Measurements from ENCODE around the gene SYNE2. TPM values are rescaled to one million over a fixed set of nuclear protein-coding genes. Genes with fewer than 3 reads are reported as not detected.

Gene SYNE2
- polyA plus RNA-seq, 2 donors = 48.5 to 76.2 TPM

GRCh38 chr14:63923422-63923752 is 70.6 kb downstream of the SYNE2 start:
- H3K27me3 ChIP-seq (ENCODE audit: control insufficient read depth in 1 of 2, insufficient read depth in 2 of 2, low read length in 2 of 2) = no peaks in the 10 kb centered on the region
- H3K27ac ChIP-seq (ENCODE audit: low read depth in 2 of 2, low read length in 1 of 2) = no peak overlapping the region
- no peaks in the 10 kb centered on the region for H3K4me1 ChIP-seq (ENCODE audit: control insufficient read depth in 2 of 2, insufficient read depth in 2 of 2, low read length in 1 of 2)
- no peaks in the 10 kb centered on the region for H3K9me3 ChIP-seq (ENCODE audit: control insufficient read depth in 2 of 2, insufficient read depth in 1 of 2, low read depth in 1 of 2, low read length in 1 of 2)
- no peak overlapping the region for H3K4me3 ChIP-seq (ENCODE audit: low read depth in 1 of 2, low read length in 2 of 2)
- peaks cover 0 to 4% of the 10 kb centered on the region in 2 donors for H3K36me3 ChIP-seq (ENCODE audit: control insufficient read depth in 2 of 2, insufficient read depth in 2 of 2, low read length in 1 of 2)

DNA sequence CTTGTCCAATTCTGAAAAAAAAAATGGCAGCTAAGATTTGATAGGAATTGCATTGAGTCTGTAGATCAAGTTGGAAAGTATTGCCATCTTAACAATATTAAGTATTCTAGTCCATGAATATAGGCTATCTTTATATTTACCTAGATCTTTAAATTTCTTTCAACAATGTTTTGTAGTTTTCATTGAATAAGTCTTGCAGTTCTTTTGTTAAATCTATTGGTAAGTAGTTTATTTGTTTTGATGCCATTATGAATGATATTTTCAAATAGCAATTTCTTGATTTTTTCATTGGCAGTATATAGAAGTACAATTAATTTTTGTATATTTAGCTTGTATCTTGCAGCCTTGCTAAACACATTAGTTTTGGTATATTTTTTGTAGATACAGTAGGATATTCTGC is 71.6 kb downstream of the SYNE2 start:
- Histone ChIP-seq H3K4me3 (ENCODE audit: low read depth in 1 of 2, low read length in 2 of 2) (no peak overlapping the region), H3K4me1 (ENCODE audit: control insufficient read depth in 2 of 2, insufficient read depth in 2 of 2, low read length in 1 of 2) (no peaks in the 10 kb centered on the region), H3K36me3 (ENCODE audit: control insufficient read depth in 2 of 2, insufficient read depth in 2 of 2, low read length in 1 of 2) (peaks cover 0 to 3% of the 10 kb centered on the region in 2 donors), H3K27me3 (ENCODE audit: control insufficient read depth in 1 of 2, insufficient read depth in 2 of 2, low read length in 2 of 2) (no peaks in the 10 kb centered on the region), H3K27ac (ENCODE audit: low read depth in 2 of 2, low read length in 1 of 2) (no peak overlapping the region), H3K9me3 (ENCODE audit: control insufficient read depth in 2 of 2, insufficient read depth in 1 of 2, low read depth in 1 of 2, low read length in 1 of 2) (no peaks in the 10 kb centered on the region)

GRCh38 chr14:63926641-63927040 is 73.8 kb downstream of the SYNE2 start:
- 96% methylated on average over 2 of the region's 2 CpGs for WGBS, 2 donors
- Histone ChIP-seq H3K27ac (ENCODE audit: low read depth in 2 of 2, low read length in 1 of 2) (no peak overlapping the region), H3K9me3 (ENCODE audit: control insufficient read depth in 2 of 2, insufficient read depth in 1 of 2, low read depth in 1 of 2, low read length in 1 of 2) (no peaks in the 10 kb centered on the region), H3K27me3 (ENCODE audit: control insufficient read depth in 1 of 2, insufficient read depth in 2 of 2, low read length in 2 of 2) (no peaks in the 10 kb centered on the region), H3K4me1 (ENCODE audit: control insufficient read depth in 2 of 2, insufficient read depth in 2 of 2, low read length in 1 of 2) (no peaks in the 10 kb centered on the region), H3K4me3 (ENCODE audit: low read depth in 1 of 2, low read length in 2 of 2) (no peak overlapping the region), H3K36me3 (ENCODE audit: control insufficient read depth in 2 of 2, insufficient read depth in 2 of 2, low read length in 1 of 2) (peaks cover 0 to 2% of the 10 kb centered on the region in 2 donors)

- no peaks in the 10 kb centered on the region for H3K4me1 ChIP-seq (ENCODE audit: control insufficient read depth in 2 of 2, insufficient read depth in 2 of 2, low read length in 1 of 2)
- no peaks in the 10 kb centered on the region for H3K27me3 ChIP-seq (ENCODE audit: control insufficient read depth in 1 of 2, insufficient read depth in 2 of 2, low read length in 2 of 2)
- H3K36me3 ChIP-seq (ENCODE audit: control insufficient read depth in 2 of 2, insufficient read depth in 2 of 2, low read length in 1 of 2) = peaks cover 0 to 2% of the 10 kb centered on the region in 2 donors
- H3K4me3 ChIP-seq (ENCODE audit: low read depth in 1 of 2, low read length in 2 of 2) = no peak overlapping the region
- no peak overlapping the region for H3K27ac ChIP-seq (ENCODE audit: low read depth in 2 of 2, low read length in 1 of 2)
- 62 to 68% methylated on average over 3 of the region's 3 CpGs for WGBS, 2 donors
- no peaks in the 10 kb centered on the region for H3K9me3 ChIP-seq (ENCODE audit: control insufficient read depth in 2 of 2, insufficient read depth in 1 of 2, low read depth in 1 of 2, low read length in 1 of 2)
Observed at GRCh38 chr14:63928744-63929174, 76.0 kb downstream of the SYNE2 start.

DNA sequence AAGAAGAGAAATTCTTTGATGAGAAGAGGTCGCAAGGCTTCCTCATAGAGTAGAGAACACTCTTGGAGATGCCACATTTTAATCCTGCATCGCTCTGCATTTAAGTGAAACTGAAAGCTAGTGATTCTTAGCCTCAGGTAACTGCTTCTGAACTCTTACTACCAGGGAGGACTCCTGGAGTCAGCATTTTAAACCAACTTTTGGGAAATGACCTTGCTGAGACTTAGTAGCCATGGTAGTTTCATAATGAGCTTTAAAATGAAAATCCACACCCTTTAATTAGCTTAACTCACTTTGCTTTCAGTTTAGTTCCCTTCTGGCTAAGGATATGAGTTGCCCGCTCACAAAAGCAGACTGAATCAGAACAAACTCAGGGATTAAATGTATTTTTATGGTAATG is 80.3 kb downstream of the SYNE2 start:
- Histone ChIP-seq H3K4me3 (ENCODE audit: low read depth in 1 of 2, low read length in 2 of 2) (peak overlapping the region in 1 of 2 donors; percentile 19), H3K27ac (ENCODE audit: low read depth in 2 of 2, low read length in 1 of 2) (no peak overlapping the region)
- WGBS, 2 donors = 49 to 55% methylated on average over 3 of the region's 3 CpGs

DNA sequence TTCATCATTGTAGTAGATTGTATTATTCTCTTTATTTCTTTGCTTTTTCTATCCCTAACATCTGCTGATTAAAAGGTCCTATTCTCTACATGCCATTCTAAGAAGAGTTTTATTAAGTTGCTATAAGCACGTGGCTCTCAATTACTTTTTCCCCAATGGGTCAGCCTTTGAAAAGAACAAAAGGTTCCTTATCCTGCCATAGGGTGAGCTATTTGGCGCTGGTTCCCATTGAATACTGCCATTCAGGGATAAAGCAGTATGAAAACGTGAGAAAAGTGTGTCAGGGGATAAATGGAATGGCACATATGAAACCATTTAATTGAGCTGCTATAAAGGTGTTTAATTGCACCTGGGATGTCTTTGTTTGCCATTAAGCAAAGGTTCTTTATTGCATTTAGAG is 80.9 kb downstream of the SYNE2 start:
- no peak overlapping the region for H3K4me3 ChIP-seq (ENCODE audit: low read depth in 1 of 2, low read length in 2 of 2)
- peaks cover 0 to 2% of the 10 kb centered on the region in 2 donors for H3K36me3 ChIP-seq (ENCODE audit: control insufficient read depth in 2 of 2, insufficient read depth in 2 of 2, low read length in 1 of 2)
- no peaks in the 10 kb centered on the region for H3K27me3 ChIP-seq (ENCODE audit: control insufficient read depth in 1 of 2, insufficient read depth in 2 of 2, low read length in 2 of 2)
- WGBS, 2 donors = 44 to 52% methylated on average over 3 of the region's 3 CpGs
- H3K4me1 ChIP-seq (ENCODE audit: control insufficient read depth in 2 of 2, insufficient read depth in 2 of 2, low read length in 1 of 2) = peaks cover 0 to 3% of the 10 kb centered on the region in 2 donors
- H3K27ac ChIP-seq (ENCODE audit: low read depth in 2 of 2, low read length in 1 of 2) = peak overlapping the region in 1 of 2 donors; percentile 4
- no peaks in the 10 kb centered on the region for H3K9me3 ChIP-seq (ENCODE audit: control insufficient read depth in 2 of 2, insufficient read depth in 1 of 2, low read depth in 1 of 2, low read length in 1 of 2)

More for the DNA sequence above, 80.3 kb downstream of the SYNE2 start:
- Histone ChIP-seq H3K4me1 (ENCODE audit: control insufficient read depth in 2 of 2, insufficient read depth in 2 of 2, low read length in 1 of 2) (peaks cover 0 to 3% of the 10 kb centered on the region in 2 donors), H3K27me3 (ENCODE audit: control insufficient read depth in 1 of 2, insufficient read depth in 2 of 2, low read length in 2 of 2) (no peaks in the 10 kb centered on the region), H3K36me3 (ENCODE audit: control insufficient read depth in 2 of 2, insufficient read depth in 2 of 2, low read length in 1 of 2) (peaks cover 0 to 2% of the 10 kb centered on the region in 2 donors), H3K9me3 (ENCODE audit: control insufficient read depth in 2 of 2, insufficient read depth in 1 of 2, low read depth in 1 of 2, low read length in 1 of 2) (no peaks in the 10 kb centered on the region)

DNA sequence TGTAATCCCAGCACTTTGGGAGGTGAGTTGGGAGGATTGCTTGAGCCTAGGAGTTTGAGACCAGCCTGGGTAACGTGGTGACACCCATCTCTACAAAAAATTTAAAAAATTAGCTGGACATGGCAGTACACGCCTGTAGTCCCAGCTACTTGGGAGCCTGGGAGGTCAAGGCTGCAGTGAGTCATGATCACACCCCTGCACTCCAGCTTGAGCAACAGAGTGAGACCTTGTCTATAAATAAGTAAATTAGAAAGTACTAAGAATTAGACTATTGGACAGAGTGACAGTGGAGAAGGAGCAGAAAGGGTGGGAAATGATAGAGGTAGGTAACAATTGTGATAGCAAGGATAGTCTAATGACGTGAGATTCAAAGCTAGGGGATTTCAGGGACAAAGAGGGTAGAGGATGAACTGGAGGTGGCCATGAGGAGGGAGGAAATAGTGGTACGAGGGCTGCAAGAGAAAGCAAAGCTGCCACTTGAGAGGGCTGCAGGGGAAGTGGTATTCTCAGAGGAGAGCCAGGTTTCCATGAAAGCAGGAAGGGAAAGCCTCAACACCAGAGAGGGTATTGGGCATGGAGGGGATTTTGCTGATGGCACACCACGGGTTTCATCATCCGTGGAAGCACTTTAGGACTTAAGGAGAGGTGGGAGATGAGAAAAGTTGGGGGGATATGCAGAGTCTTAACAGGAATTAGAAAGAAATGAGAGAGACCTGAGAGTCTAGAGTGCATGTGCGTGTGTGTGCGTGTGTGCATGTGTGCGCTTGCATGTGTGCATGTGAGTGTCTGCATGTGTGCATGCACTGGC is 85.6 kb downstream of the SYNE2 start:
- Histone ChIP-seq H3K27me3 (ENCODE audit: control insufficient read depth in 1 of 2, insufficient read depth in 2 of 2, low read length in 2 of 2) (no peaks in the 10 kb centered on the region), H3K4me1 (ENCODE audit: control insufficient read depth in 2 of 2, insufficient read depth in 2 of 2, low read length in 1 of 2) (peaks cover 0 to 6% of the 10 kb centered on the region in 2 donors), H3K9me3 (ENCODE audit: control insufficient read depth in 2 of 2, insufficient read depth in 1 of 2, low read depth in 1 of 2, low read length in 1 of 2) (no peaks in the 10 kb centered on the region), H3K36me3 (ENCODE audit: control insufficient read depth in 2 of 2, insufficient read depth in 2 of 2, low read length in 1 of 2) (peaks cover 0 to 4% of the 10 kb centered on the region in 2 donors), H3K4me3 (ENCODE audit: low read depth in 1 of 2, low read length in 2 of 2) (no peak overlapping the region), H3K27ac (ENCODE audit: low read depth in 2 of 2, low read length in 1 of 2) (no peak overlapping the region)
- 77 to 82% methylated on average over 9 of the region's 9 CpGs for WGBS, 2 donors

- 92 to 95% methylated on average over 1 of the region's 1 CpG for WGBS, 2 donors
- no peak overlapping the region for H3K4me3 ChIP-seq (ENCODE audit: low read depth in 1 of 2, low read length in 2 of 2)
- no peaks in the 10 kb centered on the region for H3K27me3 ChIP-seq (ENCODE audit: control insufficient read depth in 1 of 2, insufficient read depth in 2 of 2, low read length in 2 of 2)
- H3K36me3 ChIP-seq (ENCODE audit: control insufficient read depth in 2 of 2, insufficient read depth in 2 of 2, low read length in 1 of 2) = peaks cover 0 to 4% of the 10 kb centered on the region in 2 donors
- no peaks in the 10 kb centered on the region for H3K9me3 ChIP-seq (ENCODE audit: control insufficient read depth in 2 of 2, insufficient read depth in 1 of 2, low read depth in 1 of 2, low read length in 1 of 2)
- peaks cover 0 to 6% of the 10 kb centered on the region in 2 donors for H3K4me1 ChIP-seq (ENCODE audit: control insufficient read depth in 2 of 2, insufficient read depth in 2 of 2, low read length in 1 of 2)
- H3K27ac ChIP-seq (ENCODE audit: low read depth in 2 of 2, low read length in 1 of 2) = no peak overlapping the region
Observed at GRCh38 chr14:63939006-63939270, 86.1 kb downstream of the SYNE2 start.

- WGBS, 2 donors = 70 to 72% methylated on average over 4 of the region's 4 CpGs
- H3K4me3 ChIP-seq (ENCODE audit: low read depth in 1 of 2, low read length in 2 of 2) = no peak overlapping the region
- H3K9me3 ChIP-seq (ENCODE audit: control insufficient read depth in 2 of 2, insufficient read depth in 1 of 2, low read depth in 1 of 2, low read length in 1 of 2) = no peaks in the 10 kb centered on the region
Observed at GRCh38 chr14:63940387-63940786, 87.6 kb downstream of the SYNE2 start.

DNA sequence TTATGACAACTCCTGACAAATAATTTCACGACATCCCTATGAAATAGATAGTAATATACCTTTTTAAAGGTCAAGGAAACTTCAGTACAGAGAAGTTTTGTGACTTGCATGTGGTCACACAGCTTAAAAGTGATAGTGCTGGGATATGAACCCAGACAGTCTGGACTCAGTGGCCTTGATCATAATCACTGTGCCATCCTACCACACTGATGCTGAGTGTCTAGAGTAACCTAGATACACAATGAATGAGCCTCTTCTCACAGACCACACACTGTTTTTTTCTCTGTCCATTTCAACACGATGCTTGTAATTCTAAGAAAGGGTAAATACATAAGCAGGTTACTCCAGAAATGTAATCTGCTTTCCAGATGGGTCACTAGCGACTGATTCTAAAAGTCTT is 88.2 kb downstream of the SYNE2 start:
- Histone ChIP-seq H3K27ac (ENCODE audit: low read depth in 2 of 2, low read length in 1 of 2) (no peak overlapping the region), H3K4me1 (ENCODE audit: control insufficient read depth in 2 of 2, insufficient read depth in 2 of 2, low read length in 1 of 2) (peaks cover 0 to 6% of the 10 kb centered on the region in 2 donors), H3K9me3 (ENCODE audit: control insufficient read depth in 2 of 2, insufficient read depth in 1 of 2, low read depth in 1 of 2, low read length in 1 of 2) (no peaks in the 10 kb centered on the region), H3K36me3 (ENCODE audit: control insufficient read depth in 2 of 2, insufficient read depth in 2 of 2, low read length in 1 of 2) (peaks cover 0 to 4% of the 10 kb centered on the region in 2 donors), H3K4me3 (ENCODE audit: low read depth in 1 of 2, low read length in 2 of 2) (no peak overlapping the region), H3K27me3 (ENCODE audit: control insufficient read depth in 1 of 2, insufficient read depth in 2 of 2, low read length in 2 of 2) (no peaks in the 10 kb centered on the region)
- 79 to 85% methylated on average over 3 of the region's 3 CpGs for WGBS, 2 donors

More at GRCh38 chr14:63940387-63940786, 87.6 kb downstream of the SYNE2 start:
- Histone ChIP-seq H3K27ac (ENCODE audit: low read depth in 2 of 2, low read length in 1 of 2) (no peak overlapping the region), H3K4me1 (ENCODE audit: control insufficient read depth in 2 of 2, insufficient read depth in 2 of 2, low read length in 1 of 2) (peaks cover 0 to 6% of the 10 kb centered on the region in 2 donors), H3K36me3 (ENCODE audit: control insufficient read depth in 2 of 2, insufficient read depth in 2 of 2, low read length in 1 of 2) (peaks cover 0 to 4% of the 10 kb centered on the region in 2 donors), H3K27me3 (ENCODE audit: control insufficient read depth in 1 of 2, insufficient read depth in 2 of 2, low read length in 2 of 2) (no peaks in the 10 kb centered on the region)
